Kidney epithelial cell (primary cell): Measurements from ENCODE around the gene C8A. TPM values are rescaled to one million over a fixed set of nuclear protein-coding genes. Genes with fewer than 3 reads are reported as not detected.

ENCODE experiments used
- DNase-seq: peaks from one replicate; pipeline ENCODE4 v3.0.0-alpha.2; 2010; ENCODE audit warnings: low read depth
- H3K27me3 ChIP-seq: 2 replicates; pipeline ENCODE4 v1.6.0; 2011; ENCODE audit warnings: low read length; ENCODE audit not compliant: control insufficient read depth, insufficient read depth
- H3K36me3 ChIP-seq: 2 replicates; pipeline ENCODE4 v1.5.1; 2011; ENCODE audit warnings: low read length; ENCODE audit not compliant: control insufficient read depth, insufficient read depth
- H3K4me3 ChIP-seq: 2 replicates; pipeline ENCODE4 v1.5.1; 2011; ENCODE audit warnings: low read depth, mild to moderate bottlenecking, control low read depth, low read length
- CTCF ChIP-seq: IDR thresholded peaks from 2 replicates; pipeline ENCODE4 v1.5.1; 2011; ENCODE audit warnings: mild to moderate bottlenecking, moderate library complexity, low read length, control low read depth, inconsistent platforms; ENCODE audit not compliant: insufficient read depth, poor library complexity, severe bottlenecking
- total RNA-seq: library from RNA; depleted of rRNA; stranded (reverse); fragments of >200 nt; gene quantifications from 2 replicates; pipeline ENCODE4 v1.2.3, GENCODE V29; 2015

Gene C8A
- total RNA-seq, 1 donor from 2014 or later = not detected

DNA sequence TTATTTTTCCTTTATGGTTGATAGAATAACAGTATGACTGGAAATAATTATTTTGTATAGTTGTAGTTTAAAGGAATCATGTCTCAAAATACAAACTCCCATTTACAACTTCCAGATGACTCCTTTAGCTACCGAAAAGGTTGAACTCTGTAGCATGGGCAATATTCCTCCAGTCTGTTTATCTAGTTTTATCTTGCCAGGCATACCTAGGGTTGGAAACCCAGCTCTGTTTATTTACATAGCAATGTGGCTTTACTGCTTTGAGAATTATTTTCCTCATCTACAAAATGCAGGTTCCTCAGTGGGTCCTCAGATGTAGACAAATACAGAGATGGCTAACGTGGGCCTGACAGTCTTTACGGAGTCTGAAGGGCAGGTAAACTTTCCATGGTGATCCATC lies 51.1 kb downstream of the C8A start:
- Histone ChIP-seq H3K4me3 (no peak overlapping the region), H3K27me3 (no peaks in the 10 kb centered on the region), H3K36me3 (no peaks in the 10 kb centered on the region)
- no peak for TF ChIP-seq CTCF
- DNase-seq = no peak

- no peak for TF ChIP-seq CTCF
- DNase-seq = no peak
- Histone ChIP-seq H3K36me3 (no peaks in the 10 kb centered on the region), H3K27me3 (no peaks in the 10 kb centered on the region), H3K4me3 (no peak overlapping the region)
Measured at GRCh38 chr1:56908619-56909221, 54.1 kb downstream of the C8A start.

DNA sequence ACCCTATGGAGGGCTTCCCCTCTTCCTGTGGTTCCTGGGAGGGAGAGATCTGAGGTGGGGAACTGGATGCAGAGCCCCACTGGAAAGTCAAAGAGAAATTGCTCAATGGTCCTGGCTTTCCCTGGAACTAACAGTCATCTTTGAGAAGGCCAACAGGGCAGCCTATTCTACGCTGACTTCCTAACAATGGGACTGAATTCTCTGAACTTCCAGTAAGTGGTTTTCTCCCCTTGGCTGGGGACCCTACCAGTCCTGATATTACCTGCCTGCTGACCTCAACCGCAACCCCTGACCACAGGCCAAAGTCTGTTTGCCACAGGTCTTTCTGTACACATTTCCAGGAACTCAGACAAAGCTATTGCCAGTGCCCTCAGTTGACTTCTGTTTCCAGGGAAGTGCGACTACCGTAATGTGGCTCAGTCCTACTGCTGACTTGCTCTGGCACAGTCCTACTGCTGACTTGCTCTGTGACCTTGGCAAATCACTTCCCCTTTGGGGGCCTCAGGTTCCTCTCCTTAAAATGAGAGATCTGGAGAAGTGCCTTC lies 55.9 kb downstream of the C8A start:
- no peak for TF ChIP-seq CTCF

DNA sequence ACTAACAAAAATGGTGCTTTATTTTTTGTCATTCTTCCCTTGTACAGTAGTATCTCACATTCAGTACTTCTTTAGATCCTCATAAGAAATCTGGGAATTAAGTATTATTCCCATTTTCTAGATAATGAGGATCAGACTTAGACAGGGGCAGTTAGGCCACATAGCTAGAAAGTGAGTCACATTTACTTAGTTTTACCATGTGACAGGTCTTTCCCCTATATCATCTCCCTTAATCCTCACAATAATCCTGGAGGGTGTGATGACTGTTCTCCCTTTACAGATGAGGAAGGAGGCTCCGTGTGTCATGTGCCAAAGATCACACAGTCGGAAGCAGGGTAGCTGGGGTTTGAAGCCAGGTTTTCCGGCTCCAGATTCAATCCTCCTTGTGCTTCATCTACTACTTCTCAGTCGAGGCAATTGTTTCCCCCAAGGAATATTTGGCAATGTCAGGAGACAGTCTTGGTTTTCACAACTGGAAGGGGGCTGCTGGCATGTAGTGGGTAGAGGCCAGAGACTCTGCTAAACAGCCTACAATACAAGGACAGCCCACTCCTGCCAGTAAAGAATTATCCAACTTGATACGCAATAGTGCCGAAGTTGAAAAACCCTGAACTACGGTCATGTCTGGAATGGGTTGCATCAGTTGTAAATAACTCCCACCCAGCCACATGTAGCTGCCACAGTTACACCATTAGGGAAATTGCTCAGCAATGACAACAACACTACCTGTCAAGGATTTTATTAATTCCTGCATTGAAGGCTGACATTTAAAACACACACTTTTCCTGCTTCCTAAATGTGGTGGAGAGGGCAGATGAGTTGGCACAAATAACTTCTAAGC lies 56.7 kb downstream of the C8A start:
- no peak for TF ChIP-seq CTCF
- DNase-seq = no peak
- H3K27me3 ChIP-seq = no peaks in the 10 kb centered on the region
- H3K4me3 ChIP-seq = no peak overlapping the region
- H3K36me3 ChIP-seq = no peaks in the 10 kb centered on the region

More for the DNA sequence above, 55.9 kb downstream of the C8A start:
- no peak overlapping the region for H3K4me3 ChIP-seq
- no peaks in the 10 kb centered on the region for H3K27me3 ChIP-seq
- no peaks in the 10 kb centered on the region for H3K36me3 ChIP-seq
- DNase-seq = no peak

GRCh38 chr1:56912325-56912724 lies 57.7 kb downstream of the C8A start:
- Histone ChIP-seq H3K27me3 (no peaks in the 10 kb centered on the region), H3K4me3 (no peak overlapping the region), H3K36me3 (no peaks in the 10 kb centered on the region)
- TF ChIP-seq CTCF = no peak
- DNase-seq = no peak
